ENCODE measurements around the gene MBD6.
"Not testable (repeated sequence)": the region's sequence is repeated elsewhere in the genome, so short reads cannot be mapped to it uniquely, and the experiment has no call there.

The MBD6 gene

GRCh38 chr12:57487597-57488401 lies 34.8 kb upstream of the MBD6 start, which contains the start of gene MARS1:
Gene MARS1, plus strand, starts transcription at chr12:57488068. Its CDS starts 23 bp downstream, at chr12:57488091.
- POLR2A ChIA-PET: interaction anchor here (0.7 to 1.5 kb wide), 3 partner anchors 13 to 32 kb away, joined by 3 to 5 read pairs (median 4); no protein-coding TSS in a partner anchor
- peak; percentile 73 for DNase-seq (ENCODE audit: low read depth, low spot score)
- peak within 1 kb of the TSS; percentile 99 for H3K4me3 ChIP-seq (ENCODE audit: low read depth, low read length)
- TF ChIP-seq CTCF (IDR thresholded peaks at IDR 0.05; ENCODE audit: insufficient read depth, low read length, missing control alignments): no peak
- CTCF ChIA-PET: interaction anchor here (1.0 to 20.7 kb wide), 2 partner anchors 12 to 26 kb away, joined by 3 to 321 read pairs; partner anchors contain the start of gene GLI1

GRCh38 chr12:57488402-57489156 lies 34.0 kb upstream of the MBD6 start:
- ChIA-PET POLR2A (interaction anchor here (1.1 kb wide), 1 partner anchor 29 kb away, joined by 4 read pairs; no protein-coding TSS in a partner anchor), CTCF (interaction anchor here (3.4 kb wide), 1 partner anchor 30 kb away, joined by 18 read pairs; no protein-coding TSS in a partner anchor)
- peak overlapping the region; percentile 99 for H3K4me3 ChIP-seq (ENCODE audit: low read depth, low read length)
- DNase-seq (ENCODE audit: low read depth, low spot score): no peak
- no peak for TF ChIP-seq CTCF (IDR thresholded peaks at IDR 0.05; ENCODE audit: insufficient read depth, low read length, missing control alignments)

- ChIA-PET CTCF (interaction anchor here (3.4 kb wide), 1 partner anchor 31 kb away, joined by 18 read pairs; no protein-coding TSS in a partner anchor), POLR2A (no interaction called here)
- DNase-seq (ENCODE audit: low read depth, low spot score): no peak
- peak overlapping the region; percentile 99 for H3K4me3 ChIP-seq (ENCODE audit: low read depth, low read length)
- no peak for TF ChIP-seq CTCF (IDR thresholded peaks at IDR 0.05; ENCODE audit: insufficient read depth, low read length, missing control alignments)
These were observed 33.4 kb upstream of the MBD6 start for GRCh38 chr12:57489157-57489641.

- H3K4me3 ChIP-seq (ENCODE audit: low read depth, low read length): no peak overlapping the region
- POLR2A ChIA-PET: no interaction called here
- no peak for DNase-seq (ENCODE audit: low read depth, low spot score)
- CTCF ChIA-PET: interaction anchor here (1.6 to 3.4 kb wide), 2 partner anchors 14 to 32 kb away, joined by 4 to 18 read pairs; no protein-coding TSS in a partner anchor
- TF ChIP-seq CTCF (IDR thresholded peaks at IDR 0.05; ENCODE audit: insufficient read depth, low read length, missing control alignments): no peak
These were observed 32.5 kb upstream of the MBD6 start for GRCh38 chr12:57490126-57490525.

- no peak for DNase-seq (ENCODE audit: low read depth, low spot score)
- TF ChIP-seq CTCF (IDR thresholded peaks at IDR 0.05; ENCODE audit: insufficient read depth, low read length, missing control alignments): no peak
- POLR2A ChIA-PET: no interaction called here
- H3K4me3 ChIP-seq (ENCODE audit: low read depth, low read length): no peak overlapping the region
- CTCF ChIA-PET: interaction anchor here (1.0 to 3.4 kb wide), 3 partner anchors 14 to 33 kb away, joined by 3 to 18 read pairs (median 3); no protein-coding TSS in a partner anchor
These were observed 31.0 kb upstream of the MBD6 start for GRCh38 chr12:57491393-57492280.

- H3K4me3 ChIP-seq (ENCODE audit: low read depth, low read length); CTCF ChIA-PET; POLR2A ChIA-PET; DNase-seq (ENCODE audit: low read depth, low spot score): not testable (repeated sequence)
These were observed 27.4 kb upstream of the MBD6 start for GRCh38 chr12:57495051-57495701.

All from AG04449 (cell line).